Mucosa of rectum (tissue), 2 donors: Measurements from ENCODE around the gene CBLN3.
"Not testable (repeated sequence)": the region's sequence is repeated elsewhere in the genome, so short reads cannot be mapped to it uniquely, and the experiment has no call there.

Source experiments
- H3K27ac ChIP-seq, 2 donors: one replicate each; pipeline ENCODE4 v1.7.0; 2013; ENCODE audit warnings: inconsistent platforms in 2 of 2, low read depth in 2 of 2, low read length in 2 of 2
- H3K27me3 ChIP-seq, 2 donors: one replicate each; pipeline ENCODE4 v1.7.0; 2013; ENCODE audit warnings: low read length in 2 of 2; ENCODE audit not compliant: control insufficient read depth in 2 of 2, insufficient read depth in 2 of 2
- H3K36me3 ChIP-seq, 2 donors: one replicate each; pipeline ENCODE4 v1.7.0; 2013; ENCODE audit warnings: low read length in 2 of 2; ENCODE audit not compliant: control insufficient read depth in 2 of 2, insufficient read depth in 2 of 2
- H3K4me1 ChIP-seq, 2 donors: one replicate each; pipeline ENCODE4 v1.7.0; 2013; ENCODE audit warnings: low read length in 2 of 2, mild to moderate bottlenecking in 1 of 2; ENCODE audit not compliant: control insufficient read depth in 2 of 2, insufficient read depth in 2 of 2
- H3K4me3 ChIP-seq, 2 donors: one replicate each; pipeline ENCODE4 v1.7.0; 2013; ENCODE audit warnings: low read length in 2 of 2
- H3K9ac ChIP-seq, 2 donors: one replicate each; pipeline ENCODE4 v1.7.0; 2013; ENCODE audit warnings: low read length in 2 of 2, low read depth in 1 of 2, mild to moderate bottlenecking in 1 of 2
- H3K9me3 ChIP-seq, 2 donors: one replicate each; pipeline ENCODE4 v1.7.0; 2013; ENCODE audit warnings: low read length in 2 of 2; ENCODE audit not compliant: control insufficient read depth in 2 of 2
- donor health status: healthy.
- donor health status: Normal muscosa, but diverticular disease.

The CBLN3 gene

GRCh38 chr14:24429395-24430142, at the start of gene CBLN3, which contains the start of gene KHNYN:
Gene CBLN3, minus strand, starts transcription at chr14:24429668. Its CDS starts 614 bp downstream, at chr14:24429054.
Gene KHNYN, plus strand, starts transcription at chr14:24429954. Its CDS starts 777 bp downstream, at chr14:24430731.
- Histone ChIP-seq H3K27ac (peak within 1 kb of the TSS; percentile 94 to 97), H3K4me1 (peaks cover 46 to 70% of the 10 kb centered on the region in 2 donors), H3K36me3 (peaks cover 23 to 30% of the 10 kb centered on the region in 2 donors), H3K9me3 (no peaks in the 10 kb centered on the region), H3K9ac (peak within 1 kb of the TSS; percentile 95 to 97), H3K27me3 (no peaks in the 10 kb centered on the region), H3K4me3 (peak within 1 kb of the TSS; percentile 93 to 96)

- H3K36me3 ChIP-seq, result no peaks in the 10 kb centered on the region
- H3K27ac ChIP-seq, result no peak overlapping the region
- no peak overlapping the region for H3K4me3 ChIP-seq
- H3K27me3 ChIP-seq, result no peaks in the 10 kb centered on the region
- no peaks in the 10 kb centered on the region for H3K9me3 ChIP-seq
- no peak overlapping the region for H3K9ac ChIP-seq
- no peaks in the 10 kb centered on the region for H3K4me1 ChIP-seq
Observed at GRCh38 chr14:24475261-24475660, 45.8 kb upstream of the CBLN3 start.

GRCh38 chr14:24473211-24473610, 43.7 kb upstream of the CBLN3 start:
- no peaks in the 10 kb centered on the region for H3K4me1 ChIP-seq
- no peak overlapping the region for H3K9ac ChIP-seq
- no peak overlapping the region for H3K27ac ChIP-seq
- H3K36me3 ChIP-seq, result no peaks in the 10 kb centered on the region
- H3K27me3 ChIP-seq, result no peaks in the 10 kb centered on the region
- no peaks in the 10 kb centered on the region for H3K9me3 ChIP-seq
- no peak overlapping the region for H3K4me3 ChIP-seq

GRCh38 chr14:24470450-24470849, 41.0 kb upstream of the CBLN3 start:
- not testable (repeated sequence) for H3K36me3 ChIP-seq, H3K27me3 ChIP-seq, H3K4me1 ChIP-seq, H3K9ac ChIP-seq, H3K9me3 ChIP-seq, H3K27ac ChIP-seq, H3K4me3 ChIP-seq

- H3K9ac ChIP-seq, result no peak overlapping the region
- no peaks in the 10 kb centered on the region for H3K36me3 ChIP-seq
- no peak overlapping the region for H3K4me3 ChIP-seq
- no peaks in the 10 kb centered on the region for H3K27me3 ChIP-seq
- H3K9me3 ChIP-seq, result no peaks in the 10 kb centered on the region
- no peaks in the 10 kb centered on the region for H3K4me1 ChIP-seq
- H3K27ac ChIP-seq, result no peak overlapping the region
Observed at GRCh38 chr14:24465805-24466204, 36.3 kb upstream of the CBLN3 start.

GRCh38 chr14:24465368-24465767, 35.9 kb upstream of the CBLN3 start:
- Histone ChIP-seq H3K4me3 (no peak overlapping the region), H3K9ac (no peak overlapping the region), H3K36me3 (no peaks in the 10 kb centered on the region), H3K4me1 (no peaks in the 10 kb centered on the region), H3K9me3 (no peaks in the 10 kb centered on the region), H3K27ac (no peak overlapping the region), H3K27me3 (no peaks in the 10 kb centered on the region)

GRCh38 chr14:24463884-24464785, 34.7 kb upstream of the CBLN3 start:
- Histone ChIP-seq H3K9ac (no peak overlapping the region), H3K27me3 (no peaks in the 10 kb centered on the region), H3K27ac (no peak overlapping the region), H3K4me3 (no peak overlapping the region), H3K9me3 (no peaks in the 10 kb centered on the region), H3K4me1 (no peaks in the 10 kb centered on the region), H3K36me3 (no peaks in the 10 kb centered on the region)

- Histone ChIP-seq H3K27ac (no peak overlapping the region), H3K27me3 (no peaks in the 10 kb centered on the region), H3K36me3 (no peaks in the 10 kb centered on the region), H3K4me3 (no peak overlapping the region), H3K4me1 (no peaks in the 10 kb centered on the region), H3K9me3 (no peaks in the 10 kb centered on the region), H3K9ac (no peak overlapping the region)
Observed at GRCh38 chr14:24463017-24463883, 33.8 kb upstream of the CBLN3 start.

- no peaks in the 10 kb centered on the region for H3K27me3 ChIP-seq
- H3K4me3 ChIP-seq, result no peak overlapping the region
- no peak overlapping the region for H3K27ac ChIP-seq
- no peaks in the 10 kb centered on the region for H3K9me3 ChIP-seq
- no peak overlapping the region for H3K9ac ChIP-seq
- H3K4me1 ChIP-seq, result no peaks in the 10 kb centered on the region
- H3K36me3 ChIP-seq, result no peaks in the 10 kb centered on the region
Observed at GRCh38 chr14:24461336-24461735, 31.9 kb upstream of the CBLN3 start.
